ENCODE results near the gene DDIT3. TPM values are rescaled to one million over a fixed set of nuclear protein-coding genes. Genes with fewer than 3 reads are reported as not detected.

DDIT3 gene
- total RNA-seq, 1 experiment from 2014 or later: 14.1 TPM

- no CpG with 5 or more reads among the region's 15 CpGs for WGBS (ENCODE audit: extremely low coverage, insufficient read length, low lambda C conversion rate)
Measured at GRCh38 chr12:57476993-57477709, 43.2 kb downstream of the DDIT3 start.

More at GRCh38 chr12:57476993-57477709, 43.2 kb downstream of the DDIT3 start:
- Histone ChIP-seq H3K4ac (ENCODE audit: low read depth, low read length) (no peak overlapping the region), H4K91ac (ENCODE audit: insufficient read length, low read depth, low read length) (no peak overlapping the region), H3K79me1 (ENCODE audit: insufficient read depth, low read depth, low read length, poor library complexity, severe bottlenecking) (no peaks in the 10 kb centered on the region), H4K20me1 (ENCODE audit: control insufficient read depth, insufficient read depth, insufficient read length) (peaks cover 3% of the 10 kb centered on the region), H4K8ac (replicated peaks; ENCODE audit: insufficient read length, low read depth, low read length) (no peak overlapping the region), H3K27ac (ENCODE audit: insufficient read length, low read depth, low read length) (no peak overlapping the region), H2BK15ac (ENCODE audit: low read depth, low read length) (no peak overlapping the region), H3K23me2 (ENCODE audit: insufficient read length, low read depth, low read length, poor library complexity, severe bottlenecking) (peaks cover 15% of the 10 kb centered on the region), H2BK120ac (ENCODE audit: low read depth, low read length, poor library complexity, severe bottlenecking) (no peak overlapping the region), H3K14ac (ENCODE audit: insufficient read depth, low read length) (no peak overlapping the region; the same call in 1 of the 2 replicates), H2AK5ac (ENCODE audit: insufficient read length, low read length) (no peak overlapping the region), H3K4me1 (ENCODE audit: insufficient read depth, low read length) (peaks cover 3% of the 10 kb centered on the region; the same call in 1 of the 2 replicates), H3T11ph (ENCODE audit: low read length) (no peak overlapping the region), H3K18ac (ENCODE audit: insufficient read length, low read depth, low read length) (no peak overlapping the region), H3K23ac (ENCODE audit: insufficient read length, low read depth, low read length) (no peak overlapping the region), H2BK20ac (ENCODE audit: low read depth, low read length, poor library complexity, severe bottlenecking) (no peak overlapping the region), H3K27me3 (ENCODE audit: insufficient read depth, low read length) (peaks cover 37% of the 10 kb centered on the region), H2AFZ (ENCODE audit: low read length) (no peak overlapping the region), H3K9me3 (ENCODE audit: control insufficient read depth, low read depth, low read length) (no peaks in the 10 kb centered on the region), H3K9ac (ENCODE audit: extremely low read depth, insufficient read length, low read length) (no peak overlapping the region), H2BK12ac (ENCODE audit: insufficient read length, low read depth, low read length) (no peak overlapping the region), H3K79me2 (ENCODE audit: insufficient read depth, low read length) (no peaks in the 10 kb centered on the region), H3K4me2 (ENCODE audit: insufficient read depth, insufficient read length, low read length) (no peak overlapping the region), H2BK5ac (ENCODE audit: insufficient read length, low read length) (no peak overlapping the region), H4K5ac (ENCODE audit: insufficient read length, low read depth, low read length) (no peak overlapping the region), H3K56ac (ENCODE audit: insufficient read length, low read depth, low read length) (no peak overlapping the region)
- H3K27me3 Mint-ChIP-seq (ENCODE audit: low read depth): peaks cover 79% of the 10 kb centered on the region
- H3K4me1 Mint-ChIP-seq: peaks cover 26 to 27% of the 10 kb centered on the region in 2 experiments
- H3K36me3 Mint-ChIP-seq (ENCODE audit: insufficient read depth in 1 of 3, low read depth in 3 of 3): no peaks in the 10 kb centered on the region; a peak in 2 of 7 replicates
- no peak for DNase-seq
- H3K27ac Mint-ChIP-seq: no peak overlapping the region
- peak overlapping the region in 1 of 2 experiments; percentile 80; a peak in 1 of 5 replicates for H3K4me3 Mint-ChIP-seq
- no peak for TF ChIP-seq CTCF (conservative IDR thresholded peaks at IDR 0.05)
- H3K9me3 Mint-ChIP-seq: no peaks in the 10 kb centered on the region

Data from H9 (cell line).